HPDE6-E6E7 (cell line): ENCODE measurements around the gene PRR19.
A peak's percentile ranks its signal among the peaks of the same experiment; 100 is the strongest.

Source experiments
- DNase-seq: peaks from one replicate; pipeline ENCODE4 v3.0.0; 2011; ENCODE audit warnings: missing footprints; ENCODE audit errors: extremely low spot score

The PRR19 gene

DNA sequence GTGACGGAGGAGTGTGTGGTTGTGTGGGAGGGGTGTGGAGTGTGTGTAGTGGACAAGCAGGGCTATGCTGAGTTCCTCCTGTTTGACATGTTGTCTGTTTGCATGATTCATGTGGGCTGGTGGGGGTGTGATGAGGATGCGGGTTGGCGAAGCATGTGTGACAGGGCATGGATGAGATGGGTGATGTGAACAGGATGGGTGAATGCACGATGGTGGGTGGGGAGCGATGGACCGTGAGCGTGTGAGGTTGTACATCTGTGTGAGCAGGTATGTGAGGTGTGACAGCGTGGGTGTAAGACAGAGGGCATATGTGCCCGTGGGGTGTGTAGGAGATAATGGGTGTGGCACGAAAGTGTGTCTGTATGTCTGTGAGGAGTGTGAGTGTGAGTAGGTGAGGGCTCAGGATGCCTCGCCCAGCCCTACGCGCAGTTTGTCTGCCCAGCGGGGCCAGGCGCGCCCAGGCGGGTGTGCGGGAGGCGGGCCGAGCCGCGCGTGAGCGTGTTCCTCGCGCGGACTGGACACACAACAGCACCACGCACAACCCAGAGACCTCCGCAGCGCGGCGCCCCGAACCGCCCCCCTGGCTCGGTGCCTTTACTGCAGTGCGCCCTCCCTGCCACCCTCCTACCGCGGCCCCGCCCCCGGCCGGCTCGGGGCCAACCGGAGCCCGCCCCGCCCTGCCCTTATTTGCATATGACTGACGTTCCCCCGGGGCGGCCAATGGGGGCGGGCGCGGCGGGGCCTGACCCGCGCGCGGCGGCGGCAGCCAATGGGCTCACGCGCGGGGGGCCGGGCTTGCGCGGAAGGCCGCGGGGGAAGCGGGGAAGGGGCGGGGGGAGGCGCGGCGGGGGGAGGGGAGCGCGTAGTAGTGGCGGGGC lies 18.5 kb upstream of the PRR19 start:
- DNase-seq: peak; percentile 76

- DNase-seq: no peak
Measured at GRCh38 chr19:42284066-42284501, 17.8 kb upstream of the PRR19 start.

DNA sequence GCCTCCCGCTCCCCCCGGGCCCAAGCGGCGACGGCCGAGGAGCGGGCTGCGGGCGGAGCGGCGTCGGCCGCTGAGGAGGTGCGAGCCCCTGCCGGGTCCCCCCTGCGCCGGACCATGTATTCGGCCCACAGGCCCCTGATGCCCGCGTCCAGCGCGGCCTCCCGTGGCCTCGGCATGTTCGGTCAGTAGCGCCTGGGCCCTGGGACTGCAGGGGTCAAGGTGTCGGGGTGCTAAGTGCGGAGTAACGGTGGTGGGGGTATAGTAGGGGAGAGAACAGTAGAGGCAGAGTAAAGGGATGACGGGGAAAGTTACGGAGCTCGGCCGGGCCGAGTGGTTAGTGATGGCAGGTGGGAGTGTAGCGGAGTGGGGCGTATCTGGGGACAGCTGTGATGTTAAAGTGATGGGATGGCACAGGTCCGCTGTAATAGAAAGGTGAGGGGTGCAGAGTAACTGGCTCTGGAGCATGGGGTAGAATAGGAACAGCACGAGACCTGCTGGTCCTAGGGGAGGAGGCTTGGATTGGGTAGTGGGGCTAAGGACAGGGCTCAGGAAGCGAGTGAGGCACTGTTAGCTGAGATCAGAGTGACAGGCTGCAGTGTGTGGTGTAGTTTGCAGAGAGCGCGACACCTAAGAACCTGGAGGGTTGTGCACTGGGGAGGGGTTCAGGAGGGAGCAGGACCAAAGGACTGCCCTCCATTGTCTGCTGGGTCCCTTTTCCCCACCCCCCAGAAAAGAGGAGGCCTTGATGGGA lies 17.2 kb upstream of the PRR19 start:
- no peak for DNase-seq

DNA sequence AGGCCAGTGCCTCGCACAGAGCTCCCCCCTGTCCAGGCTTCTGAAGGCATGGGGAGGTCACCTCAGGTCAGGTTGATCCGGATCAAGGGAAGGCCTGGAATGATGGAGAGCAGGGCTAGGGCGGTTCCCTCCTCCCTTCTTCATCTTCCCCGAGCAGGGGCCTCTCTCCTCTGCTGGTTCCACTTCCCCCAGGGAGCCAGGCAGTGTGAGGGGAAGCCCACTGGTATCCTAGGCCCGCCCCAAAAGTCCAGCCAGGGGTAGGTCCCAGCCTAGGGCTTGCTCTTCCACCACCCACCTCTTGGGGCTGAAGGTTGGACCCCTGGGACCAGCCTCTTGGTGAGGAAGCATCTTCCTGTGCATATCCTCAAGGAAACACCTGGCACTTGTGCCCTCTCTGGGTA lies 16.4 kb upstream of the PRR19 start:
- no peak for DNase-seq

DNA sequence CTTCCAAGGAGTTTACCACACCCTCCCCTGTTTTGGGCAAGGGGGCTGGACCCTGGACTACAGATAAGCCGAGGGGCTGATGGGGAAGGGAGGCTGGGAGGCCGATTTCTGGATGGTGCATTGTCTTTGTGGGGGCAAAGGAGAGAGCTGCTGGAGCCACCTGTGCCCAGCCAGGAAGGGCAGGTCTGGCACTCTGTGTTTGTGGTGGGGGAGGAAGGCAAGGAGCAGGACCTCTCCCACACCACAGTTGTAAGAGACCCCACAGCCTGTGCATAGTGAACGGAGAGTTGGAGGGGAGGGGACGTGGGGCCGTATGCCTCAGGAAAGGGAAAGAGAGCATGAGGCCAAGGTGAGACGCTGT lies 16.0 kb upstream of the PRR19 start:
- no peak for DNase-seq

DNA sequence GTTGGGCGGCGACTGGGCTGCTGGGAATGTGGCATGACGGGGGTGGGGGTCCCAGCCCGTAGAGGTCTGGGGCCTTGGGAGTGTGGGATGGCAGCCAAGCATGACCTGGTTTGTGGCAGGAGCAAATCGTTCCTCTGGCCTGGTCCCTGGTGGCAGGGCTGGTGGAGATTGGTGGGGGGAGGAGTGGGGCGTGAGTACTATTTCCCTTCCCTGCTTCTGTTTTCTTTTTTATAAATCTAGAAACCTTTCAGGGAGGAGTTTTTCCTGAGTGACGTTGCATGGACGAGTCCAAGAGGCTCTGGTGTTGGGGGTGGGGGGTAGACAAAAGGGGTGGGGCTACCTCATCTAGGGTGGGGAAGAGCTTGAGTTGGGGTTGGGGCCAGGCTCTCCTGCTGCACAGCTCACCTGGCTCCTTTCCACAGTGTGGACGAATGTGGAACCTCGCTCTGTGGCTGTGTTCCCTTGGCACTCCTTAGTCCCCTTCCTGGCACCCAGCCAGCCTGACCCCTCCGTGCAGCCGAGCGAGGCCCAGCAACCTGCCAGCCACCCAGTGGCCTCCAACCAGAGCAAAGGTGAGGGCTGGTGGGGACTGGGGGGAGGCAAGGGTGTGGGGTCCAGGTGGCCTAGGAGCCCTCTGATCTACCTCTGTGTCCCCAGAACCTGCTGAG lies 15.4 kb upstream of the PRR19 start:
- no peak for DNase-seq

DNA sequence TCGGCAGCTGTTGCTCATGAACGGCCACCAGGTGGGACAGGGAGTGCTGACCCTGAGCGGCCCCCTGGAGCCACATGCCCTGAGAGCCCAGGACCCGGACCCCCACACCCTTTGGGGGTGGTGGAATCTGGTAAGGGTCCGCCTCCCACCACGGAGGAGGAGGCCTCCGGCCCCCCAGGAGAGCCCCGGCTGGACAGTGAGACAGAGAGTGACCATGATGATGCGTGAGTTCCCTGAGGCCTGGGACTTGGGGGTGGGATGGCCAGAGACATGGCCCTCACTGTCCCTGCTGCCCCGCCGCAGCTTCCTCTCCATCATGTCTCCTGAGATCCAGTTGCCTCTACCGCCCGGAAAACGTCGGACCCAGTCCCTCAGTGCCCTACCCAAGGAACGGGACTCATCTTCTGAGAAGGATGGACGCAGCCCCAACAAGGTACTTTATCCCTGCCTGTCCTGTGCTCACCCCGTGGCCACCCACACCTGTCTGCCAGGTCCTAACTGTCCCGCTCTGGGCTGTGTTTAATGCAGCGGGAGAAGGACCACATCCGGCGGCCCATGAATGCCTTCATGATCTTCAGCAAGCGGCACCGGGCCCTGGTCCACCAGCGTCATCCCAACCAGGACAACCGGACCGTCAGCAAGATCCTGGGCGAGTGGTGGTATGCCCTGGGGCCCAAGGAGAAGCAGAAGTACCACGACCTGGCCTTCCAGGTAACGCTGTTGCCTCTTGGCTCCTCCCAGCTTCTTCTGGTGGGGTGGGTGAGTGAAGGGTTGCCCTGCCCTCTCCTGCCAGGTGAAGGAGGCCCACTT lies 14.7 kb upstream of the PRR19 start:
- DNase-seq: no peak

DNA sequence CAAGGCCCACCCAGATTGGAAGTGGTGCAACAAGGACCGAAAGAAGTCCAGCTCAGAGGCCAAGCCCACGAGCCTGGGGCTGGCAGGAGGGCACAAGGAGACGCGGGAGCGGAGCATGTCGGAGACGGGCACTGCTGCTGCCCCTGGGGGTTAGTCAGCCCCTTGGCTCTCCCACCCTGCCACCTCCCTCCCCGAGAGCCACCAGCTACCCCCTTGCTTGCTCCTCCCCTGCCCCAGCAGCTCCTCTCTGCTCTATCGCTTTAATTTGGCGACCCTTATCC lies 14.2 kb upstream of the PRR19 start:
- no peak for DNase-seq

DNA sequence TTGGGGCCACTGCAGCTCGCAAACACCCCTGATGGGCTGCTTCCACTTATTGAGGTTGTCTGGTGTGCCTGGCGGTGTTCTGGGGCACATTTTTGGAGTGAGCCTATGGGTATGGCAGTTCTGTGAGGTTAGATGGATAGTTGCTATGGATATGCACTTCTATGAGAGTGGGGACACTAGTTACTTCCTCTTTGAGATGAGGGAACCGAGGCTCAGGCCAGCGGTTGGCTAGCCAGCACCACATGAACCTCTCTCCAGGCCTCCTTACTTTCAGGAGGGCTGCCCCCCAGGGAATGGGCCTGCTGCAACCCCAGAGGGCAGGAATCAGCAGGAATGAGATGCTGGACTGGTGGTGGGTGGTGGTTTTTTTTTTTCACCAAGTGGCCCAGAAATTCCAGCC lies 13.5 kb upstream of the PRR19 start:
- no peak for DNase-seq

DNA sequence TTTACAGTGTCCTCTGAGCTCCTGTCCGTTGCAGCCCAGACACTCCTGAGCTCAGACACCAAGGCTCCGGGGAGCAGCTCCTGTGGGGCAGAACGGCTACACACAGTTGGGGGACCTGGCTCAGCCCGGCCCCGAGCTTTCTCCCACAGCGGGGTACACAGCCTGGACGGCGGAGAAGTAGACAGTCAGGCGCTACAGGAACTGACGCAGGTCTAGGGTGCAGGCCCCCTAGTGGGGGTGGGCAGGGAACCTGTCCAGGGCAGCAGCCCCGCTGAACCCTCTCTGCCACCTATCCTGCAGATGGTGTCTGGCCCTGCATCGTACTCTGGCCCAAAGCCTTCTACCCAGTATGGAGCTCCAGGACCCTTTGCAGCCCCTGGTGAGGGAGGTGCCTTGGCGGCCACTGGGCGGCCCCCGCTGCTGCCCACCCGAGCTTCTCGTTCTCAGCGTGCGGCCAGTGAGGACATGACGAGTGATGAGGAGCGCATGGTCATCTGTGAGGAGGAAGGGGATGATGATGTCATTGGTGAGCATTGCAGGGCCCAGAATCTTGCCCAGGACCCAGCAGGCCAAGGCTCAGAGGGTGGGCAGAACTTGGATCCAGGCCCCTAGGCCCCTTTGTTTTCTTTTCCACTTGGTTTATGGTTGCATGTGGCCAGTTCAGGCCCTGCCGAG lies 12.9 kb upstream of the PRR19 start:
- DNase-seq: no peak

- no peak for DNase-seq
Measured at GRCh38 chr19:42289556-42290041, 12.3 kb upstream of the PRR19 start.

DNA sequence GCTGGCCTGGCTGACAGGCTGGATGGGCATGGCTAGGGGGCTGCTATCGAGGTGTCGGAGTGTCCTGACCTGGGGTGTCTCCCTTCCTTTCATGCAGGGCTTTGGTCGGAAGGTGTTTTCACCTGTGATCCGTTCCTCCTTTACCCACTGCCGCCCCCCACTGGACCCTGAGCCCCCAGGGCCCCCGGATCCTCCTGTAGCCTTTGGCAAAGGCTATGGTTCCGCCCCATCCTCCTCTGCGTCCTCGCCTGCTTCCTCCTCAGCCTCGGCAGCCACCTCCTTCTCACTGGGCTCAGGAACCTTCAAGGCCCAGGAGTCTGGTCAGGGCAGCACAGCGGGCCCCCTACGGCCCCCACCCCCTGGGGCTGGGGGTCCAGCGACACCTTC lies 11.8 kb upstream of the PRR19 start:
- DNase-seq: no peak

DNA sequence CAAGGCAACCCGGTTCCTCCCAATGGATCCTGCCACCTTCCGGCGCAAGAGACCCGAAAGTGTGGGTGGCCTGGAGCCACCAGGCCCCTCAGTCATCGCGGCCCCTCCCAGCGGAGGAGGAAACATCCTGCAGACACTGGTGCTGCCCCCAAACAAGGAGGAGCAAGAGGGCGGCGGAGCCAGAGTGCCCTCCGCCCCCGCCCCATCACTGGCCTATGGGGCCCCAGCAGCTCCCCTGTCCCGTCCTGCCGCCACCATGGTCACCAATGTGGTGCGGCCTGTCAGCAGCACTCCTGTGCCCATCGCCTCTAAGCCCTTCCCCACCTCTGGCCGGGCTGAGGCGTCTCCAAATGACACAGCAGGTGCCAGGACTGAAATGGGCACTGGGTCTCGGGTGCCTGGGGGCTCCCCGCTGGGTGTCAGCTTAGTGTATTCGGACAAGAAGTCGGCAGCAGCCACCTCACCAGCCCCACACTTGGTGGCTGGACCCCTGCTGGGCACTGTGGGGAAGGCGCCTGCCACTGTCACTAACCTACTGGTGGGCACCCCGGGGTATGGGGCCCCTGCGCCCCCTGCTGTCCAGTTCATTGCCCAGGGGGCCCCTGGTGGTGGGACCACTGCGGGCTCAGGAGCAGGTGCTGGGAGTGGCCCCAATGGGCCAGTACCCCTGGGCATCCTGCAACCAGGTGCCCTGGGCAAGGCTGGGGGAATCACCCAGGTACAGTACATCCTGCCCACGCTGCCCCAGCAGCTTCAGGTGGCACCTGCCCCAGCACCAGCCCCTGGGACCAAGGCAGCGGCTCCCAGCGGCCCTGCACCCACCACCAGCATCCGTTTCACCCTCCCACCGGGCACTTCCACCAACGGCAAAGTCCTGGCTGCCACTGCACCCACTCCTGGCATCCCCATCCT lies 11.2 kb upstream of the PRR19 start:
- no peak for DNase-seq

DNA sequence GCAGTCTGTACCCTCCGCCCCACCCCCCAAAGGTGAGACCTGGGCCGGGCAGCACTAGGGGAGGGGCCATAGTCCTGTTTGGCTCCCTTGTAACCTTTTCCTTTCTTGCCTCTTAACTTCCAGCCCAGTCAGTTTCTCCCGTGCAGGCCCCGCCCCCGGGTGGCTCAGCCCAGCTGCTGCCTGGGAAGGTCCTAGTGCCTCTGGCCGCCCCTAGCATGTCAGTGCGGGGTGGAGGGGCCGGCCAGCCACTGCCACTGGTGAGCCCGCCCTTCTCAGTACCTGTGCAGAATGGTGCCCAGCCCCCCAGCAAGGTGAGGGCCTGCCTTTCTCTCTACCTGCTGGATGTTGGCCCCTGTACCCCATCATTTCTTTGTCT lies 10.5 kb upstream of the PRR19 start:
- no peak for DNase-seq

DNA sequence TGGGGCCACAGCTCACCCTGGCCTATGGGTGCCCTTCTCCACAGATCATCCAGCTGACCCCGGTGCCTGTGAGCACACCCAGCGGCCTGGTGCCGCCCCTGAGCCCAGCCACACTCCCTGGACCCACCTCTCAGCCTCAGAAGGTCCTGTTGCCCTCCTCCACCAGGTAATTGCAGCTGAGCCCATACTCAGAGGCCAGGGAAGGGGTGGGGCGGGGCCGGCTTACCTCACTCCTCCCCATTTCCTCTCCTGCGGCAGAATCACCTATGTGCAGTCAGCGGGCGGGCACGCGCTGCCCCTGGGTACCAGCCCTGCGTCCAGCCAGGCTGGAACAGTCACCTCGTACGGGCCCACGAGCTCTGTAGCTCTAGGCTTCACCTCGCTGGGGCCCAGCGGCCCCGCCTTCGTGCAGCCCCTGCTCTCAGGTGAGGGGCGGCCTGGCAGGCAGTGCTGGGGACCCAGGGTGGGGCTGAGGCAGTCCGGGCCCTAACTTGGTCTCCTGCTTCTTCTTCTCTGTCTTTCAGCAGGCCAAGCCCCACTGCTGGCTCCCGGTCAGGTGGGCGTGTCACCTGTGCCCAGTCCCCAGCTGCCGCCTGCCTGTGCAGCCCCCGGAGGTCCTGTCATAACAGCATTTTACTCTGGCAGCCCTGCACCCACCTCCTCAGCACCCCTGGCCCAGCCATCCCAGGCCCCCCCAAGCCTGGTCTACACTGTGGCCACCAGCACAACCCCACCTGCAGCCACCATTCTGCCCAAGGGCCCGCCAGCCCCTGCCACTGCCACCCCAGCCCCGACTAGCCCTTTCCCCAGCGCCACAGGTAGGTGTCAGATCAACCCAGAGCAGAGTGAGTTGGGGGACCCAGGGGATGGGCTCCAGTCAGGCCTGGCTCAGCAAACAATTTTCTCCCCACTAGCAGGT lies 9.6 kb upstream of the PRR19 start:
- DNase-seq: no peak

DNA sequence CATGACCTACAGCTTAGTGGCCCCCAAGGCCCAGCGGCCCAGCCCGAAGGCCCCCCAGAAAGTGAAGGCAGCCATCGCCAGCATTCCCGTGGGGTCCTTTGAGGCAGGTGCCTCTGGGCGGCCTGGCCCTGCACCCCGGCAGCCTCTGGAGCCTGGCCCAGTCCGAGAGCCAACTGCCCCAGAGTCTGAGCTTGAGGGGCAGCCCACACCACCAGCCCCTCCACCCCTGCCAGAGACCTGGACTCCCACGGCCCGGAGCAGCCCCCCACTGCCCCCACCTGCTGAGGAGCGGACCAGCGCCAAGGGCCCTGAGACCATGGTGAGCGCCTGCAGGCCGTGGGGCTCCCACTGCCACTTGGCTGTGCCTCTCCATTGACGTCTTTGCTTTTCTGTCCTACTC lies 9.0 kb upstream of the PRR19 start:
- DNase-seq: no peak

GRCh38 chr19:42293540-42293939 lies 8.4 kb upstream of the PRR19 start:
- DNase-seq: no peak

GRCh38 chr19:42293948-42294347 lies 8.0 kb upstream of the PRR19 start:
- no peak for DNase-seq

GRCh38 chr19:42294471-42295137 lies 7.3 kb upstream of the PRR19 start:
- no peak for DNase-seq
